ENCODE data around the gene VPS8.
"Not testable (repeated sequence)": the region's sequence is repeated elsewhere in the genome, so short reads cannot be mapped to it uniquely, and the experiment has no call there.

The VPS8 gene

GRCh38 chr3:184874709-184875644 lies 63.0 kb downstream of the VPS8 start:
- FAIRE-seq: no peak

DNA sequence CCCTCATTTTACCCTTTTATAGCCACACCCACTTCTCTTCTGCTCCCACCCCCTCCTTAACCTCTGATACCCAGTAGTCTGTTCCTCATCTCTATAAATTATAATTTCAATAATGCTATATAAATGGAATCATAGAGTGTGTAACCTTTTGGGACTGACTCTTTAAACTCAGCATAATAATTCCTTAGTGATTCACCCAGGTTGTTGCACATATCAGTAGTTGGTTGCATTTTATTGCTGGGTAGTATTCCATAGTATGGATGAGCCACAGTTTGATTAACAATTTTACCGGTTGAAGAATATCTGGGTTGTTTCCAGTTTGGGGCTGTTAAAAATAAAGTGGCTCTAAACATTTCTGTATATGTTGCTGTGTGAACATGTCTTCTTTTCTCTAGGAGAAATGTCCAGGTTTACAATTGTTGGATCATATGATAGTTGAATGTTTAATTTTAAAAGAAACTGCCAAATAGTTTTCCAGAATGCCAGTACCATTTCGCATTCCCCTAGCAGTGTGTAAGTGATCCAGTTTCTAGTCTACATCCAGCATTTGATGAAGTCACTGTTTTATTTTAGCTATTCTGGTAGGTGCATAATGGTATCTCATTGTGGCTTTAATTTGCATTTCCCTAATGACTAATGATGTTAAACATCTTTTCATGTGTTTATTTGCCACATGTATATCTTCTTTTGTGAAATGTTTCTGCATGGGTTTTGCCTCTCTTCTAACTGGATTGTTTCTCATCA lies 68.5 kb downstream of the VPS8 start:
- FAIRE-seq: no peak

DNA sequence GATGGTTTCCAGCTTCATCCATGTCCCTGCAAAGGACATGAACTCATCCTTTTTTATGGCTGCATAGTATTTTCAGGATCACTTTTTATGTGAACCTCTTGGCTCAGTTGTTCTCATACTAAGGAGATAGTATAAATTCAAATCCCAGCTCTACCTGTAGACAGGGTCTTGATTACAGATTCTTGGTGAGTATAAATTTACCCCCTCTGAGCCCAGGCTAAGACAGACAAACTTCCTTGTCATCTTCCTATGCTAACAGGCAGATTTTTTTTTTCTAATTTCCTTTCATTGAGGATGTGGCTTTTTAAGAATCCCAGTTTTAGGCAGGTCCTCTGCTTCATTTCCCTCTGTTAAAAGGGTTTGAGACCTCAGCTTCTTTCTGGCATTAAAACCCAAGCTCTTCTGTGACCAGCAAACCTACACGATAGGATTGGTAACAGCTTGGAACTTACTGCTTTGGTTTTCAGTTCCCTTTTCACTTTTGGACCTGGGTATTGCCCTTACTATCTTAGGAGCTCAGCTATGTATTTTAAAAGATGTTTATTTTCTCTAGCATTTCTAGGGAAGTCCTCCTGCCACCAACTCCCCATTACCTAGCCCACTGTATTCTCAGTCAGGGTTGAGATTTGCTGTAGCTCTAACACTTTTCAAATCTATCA lies 72.5 kb downstream of the VPS8 start:
- no peak for FAIRE-seq

GRCh38 chr3:184885112-184885511 lies 73.1 kb downstream of the VPS8 start:
- no peak for FAIRE-seq

DNA sequence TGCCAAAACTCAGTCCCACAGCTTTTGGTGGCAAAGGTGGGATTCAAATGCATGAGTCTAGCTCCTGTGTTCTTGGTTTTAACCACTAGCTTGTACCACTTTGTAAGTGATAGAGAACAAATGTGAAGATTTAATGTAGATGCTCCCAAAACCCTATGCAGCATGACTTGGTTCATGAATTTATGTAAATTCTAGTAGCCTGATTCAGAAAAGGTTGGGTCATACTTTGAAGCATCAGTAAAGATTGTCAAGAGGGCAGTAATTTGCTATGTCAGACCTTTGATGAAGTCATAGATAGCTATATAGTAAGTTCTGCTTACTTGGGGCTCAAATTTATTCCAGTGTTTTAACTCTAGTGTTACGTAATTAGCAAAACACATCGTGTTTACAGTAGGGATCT lies 75.6 kb downstream of the VPS8 start:
- FAIRE-seq: no peak

- FAIRE-seq: no peak
Observed at GRCh38 chr3:184889312-184889904, 77.4 kb downstream of the VPS8 start.

- FAIRE-seq: no peak
Observed at GRCh38 chr3:184894051-184894450, 82.1 kb downstream of the VPS8 start.

GRCh38 chr3:184895350-184895749 lies 83.4 kb downstream of the VPS8 start:
- FAIRE-seq: no peak

- no peak for FAIRE-seq
Observed at GRCh38 chr3:184896336-184896735, 84.4 kb downstream of the VPS8 start.

GRCh38 chr3:184899953-184900595 lies 88.1 kb downstream of the VPS8 start:
- FAIRE-seq: no peak

DNA sequence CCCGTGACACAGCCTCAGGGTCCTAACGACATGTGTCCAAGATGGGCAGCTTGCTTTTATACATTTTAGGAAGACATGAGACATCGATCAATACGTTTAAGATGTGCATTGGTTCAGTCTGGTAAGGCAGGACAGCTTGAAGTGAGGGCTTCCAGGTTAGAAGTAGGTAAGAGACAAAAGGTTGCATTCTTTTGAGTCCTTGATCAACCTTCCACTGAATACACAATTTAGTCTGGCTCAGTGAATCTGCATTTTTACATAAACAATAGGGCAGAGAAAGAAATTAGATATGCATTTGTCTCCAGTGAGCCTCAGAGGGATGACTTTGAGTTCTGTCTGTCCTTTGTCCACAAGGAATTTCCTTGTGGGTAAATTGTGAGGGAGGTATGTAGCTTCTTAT lies 95.1 kb downstream of the VPS8 start:
- FAIRE-seq: not testable (repeated sequence)

DNA sequence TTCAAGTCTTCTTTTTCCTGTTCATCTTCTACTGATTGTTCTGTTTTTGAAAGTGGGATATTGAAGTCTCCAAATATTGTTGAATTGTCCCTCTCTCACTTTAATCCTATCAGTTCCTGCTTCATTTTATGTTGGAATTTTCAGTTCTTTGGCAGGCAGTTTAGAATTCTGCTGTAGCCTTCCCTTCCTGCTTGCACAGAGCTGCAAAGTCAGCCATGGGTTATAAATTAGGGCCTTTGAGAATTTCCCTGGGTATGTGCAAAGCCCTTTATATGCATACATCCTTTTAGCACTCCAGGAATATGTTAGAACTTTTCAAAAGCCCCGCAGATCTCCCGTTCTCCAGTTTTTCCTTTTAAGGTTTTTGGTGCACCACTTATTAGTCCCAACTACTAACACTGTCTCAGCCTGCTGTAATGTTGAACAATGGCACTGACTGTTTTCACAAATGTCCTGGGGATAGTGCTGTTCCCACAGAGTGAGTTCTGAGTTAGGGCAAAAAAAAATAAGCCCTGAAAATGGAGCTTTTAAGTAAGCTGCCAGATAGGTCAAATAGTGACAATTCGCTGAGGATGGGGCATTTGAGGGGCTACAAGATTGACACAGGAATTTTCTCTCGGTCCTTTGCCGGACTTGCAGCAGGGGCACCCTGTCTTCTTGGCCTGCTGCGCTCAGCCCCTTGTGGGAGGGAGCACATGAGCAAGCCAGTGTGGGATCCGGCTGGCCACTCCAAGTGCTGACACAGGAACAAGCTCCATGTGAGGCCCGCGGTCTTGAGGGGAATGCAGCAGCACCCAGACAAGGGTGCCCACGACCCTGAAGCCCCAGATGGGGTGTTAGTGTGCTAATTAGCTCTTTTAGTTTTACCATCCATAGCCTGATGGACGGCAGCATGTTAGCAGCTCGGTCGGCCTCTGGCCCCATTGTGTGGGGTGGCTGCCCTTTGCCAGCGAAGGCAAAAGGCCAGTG lies 96.0 kb downstream of the VPS8 start:
- no peak for FAIRE-seq

DNA sequence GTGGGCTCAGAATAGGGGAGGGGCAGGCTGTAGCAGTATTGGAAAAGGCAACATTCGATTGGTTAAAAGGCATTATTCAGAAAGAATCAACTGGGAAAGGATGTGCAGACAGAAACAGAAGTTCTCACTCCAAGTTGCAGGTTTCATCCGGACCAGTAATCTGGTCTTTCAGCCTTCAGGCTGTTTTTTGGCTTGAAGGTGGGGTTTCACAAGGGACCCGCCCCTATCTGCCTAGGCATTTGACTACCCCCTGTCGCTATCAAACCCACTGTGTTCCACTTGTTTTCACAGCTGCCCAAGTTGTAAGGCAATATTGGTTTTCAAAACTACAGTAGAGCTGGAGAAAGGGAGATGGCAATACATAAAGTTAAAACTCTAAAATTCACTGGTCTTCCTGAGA lies 96.9 kb downstream of the VPS8 start:
- FAIRE-seq: no peak

DNA sequence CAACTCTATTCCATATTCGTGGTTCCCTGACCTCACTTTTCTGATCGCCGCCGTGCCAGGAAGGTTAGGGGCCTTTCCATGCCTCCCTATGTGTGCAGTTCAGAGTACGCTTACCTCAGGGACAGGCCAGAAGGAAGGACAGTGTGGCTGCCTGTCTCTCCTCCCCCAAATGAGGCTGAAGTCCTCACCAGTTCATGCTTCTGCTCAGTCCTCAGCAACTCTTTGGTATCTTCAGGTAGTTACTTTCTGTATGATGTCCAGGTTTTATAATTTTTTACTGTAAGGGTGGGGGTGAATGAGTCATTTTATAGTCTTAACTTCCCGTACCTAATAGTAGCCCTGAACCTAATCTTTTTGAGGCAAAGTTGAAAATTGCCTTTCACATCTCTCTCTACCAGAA lies 98.7 kb downstream of the VPS8 start:
- FAIRE-seq: no peak

- FAIRE-seq: no peak
Observed at GRCh38 chr3:184911570-184911969, 99.6 kb downstream of the VPS8 start.

- FAIRE-seq: no peak
Observed at GRCh38 chr3:184912163-184912562, 100.2 kb downstream of the VPS8 start.

DNA sequence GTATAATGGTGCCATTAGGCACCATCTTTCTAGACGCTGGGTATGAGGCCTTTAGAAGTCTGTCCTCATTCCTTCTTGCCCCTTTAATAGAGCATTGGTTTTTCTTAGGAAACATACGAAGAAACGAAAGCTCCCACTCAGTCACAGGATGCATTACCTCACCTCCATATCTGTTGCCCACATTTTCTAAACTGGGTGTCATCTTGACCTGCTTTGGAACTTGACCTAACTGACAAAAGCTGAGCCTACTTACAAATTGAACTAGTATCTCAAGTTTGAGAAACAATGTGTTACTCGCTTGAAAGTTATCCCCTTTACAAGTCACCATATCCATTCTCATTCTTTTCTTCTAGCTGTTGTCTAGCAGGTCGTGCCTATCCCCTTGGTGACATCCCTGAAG lies 102.7 kb downstream of the VPS8 start:
- no peak for FAIRE-seq

DNA sequence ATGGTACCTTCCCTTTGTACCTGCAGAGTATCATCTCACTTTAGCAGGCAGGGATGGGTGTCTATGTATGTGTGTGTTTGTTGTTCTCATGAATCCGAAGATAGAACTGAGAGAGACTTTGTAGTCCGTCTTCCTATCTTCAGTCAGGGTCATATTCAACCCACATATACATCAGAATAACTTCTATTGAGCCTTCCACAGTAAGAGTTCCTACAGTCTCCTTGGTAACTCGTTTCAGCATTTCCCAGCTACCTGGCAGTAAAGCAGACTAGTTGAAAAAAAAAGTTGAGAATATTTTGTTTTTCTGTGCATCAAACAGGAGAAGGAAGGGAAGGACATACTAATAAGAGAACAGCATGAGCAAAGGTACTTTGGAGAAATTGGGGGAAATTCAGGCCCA lies 106.8 kb downstream of the VPS8 start:
- FAIRE-seq: no peak

GRCh38 chr3:184919651-184920050 lies 107.7 kb downstream of the VPS8 start:
- FAIRE-seq: no peak

DNA sequence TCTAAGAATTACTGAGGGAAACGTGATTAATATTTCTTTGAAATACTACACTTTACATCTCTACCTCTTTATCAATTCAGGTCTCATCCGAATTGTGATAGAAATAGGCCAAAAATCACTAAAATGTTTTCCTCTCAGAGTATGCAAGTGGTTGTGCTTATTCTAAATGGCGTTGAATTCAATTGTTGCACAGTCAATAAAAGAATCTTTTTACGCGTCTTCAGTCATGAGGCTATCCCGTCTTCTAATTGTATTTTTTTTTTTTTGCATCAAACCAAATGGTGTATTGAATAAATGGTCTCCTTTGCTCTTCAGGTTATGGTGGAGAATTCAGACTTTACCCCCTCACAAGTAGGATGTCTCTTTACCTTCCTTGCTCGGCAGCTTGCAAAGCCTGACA lies 112.6 kb downstream of the VPS8 start:
- no peak for FAIRE-seq

DNA sequence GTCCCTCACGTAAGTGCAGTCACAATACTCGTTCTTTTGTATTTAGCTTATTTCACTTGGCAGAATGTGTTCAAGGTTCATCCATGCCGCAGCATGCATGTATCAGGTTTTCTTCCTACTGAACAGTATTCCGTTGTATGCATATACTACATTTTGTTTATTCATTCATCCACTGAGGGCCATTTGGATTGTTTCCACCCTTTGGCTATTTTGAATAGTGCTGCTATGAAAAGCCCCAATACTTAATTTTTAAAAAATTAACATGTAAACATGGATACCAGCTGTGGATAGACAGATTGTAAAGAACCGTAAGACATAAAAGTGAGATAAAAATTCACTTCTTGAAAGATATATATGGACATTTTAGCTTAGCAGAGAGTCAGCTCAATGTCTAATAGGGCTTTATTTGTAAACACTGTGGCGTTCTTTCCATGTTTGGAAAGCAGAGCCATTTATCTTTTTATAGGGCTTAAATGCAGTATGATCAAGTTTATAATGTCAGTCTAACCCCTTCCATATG lies 115.9 kb downstream of the VPS8 start:
- FAIRE-seq: no peak

Measured in colon (tissue), 2 donors.